Esophagus (tissue), 2 donors: ENCODE results near the gene RAET1G. TPM values are rescaled to one million over a fixed set of nuclear protein-coding genes. Genes with fewer than 3 reads are reported as not detected.
A peak's percentile ranks its signal among the peaks of the same experiment; 100 is the strongest.
"Not testable (repeated sequence)": the region's sequence is repeated elsewhere in the genome, so short reads cannot be mapped to it uniquely, and the experiment has no call there.

ENCODE experiments used
- H3K27ac ChIP-seq, 2 donors: one replicate each; pipeline ENCODE4 v1.5.1; 2013; ENCODE audit warnings: low read depth in 2 of 2, mild to moderate bottlenecking in 2 of 2, inconsistent platforms in 1 of 2, low read length in 1 of 2, moderate library complexity in 1 of 2
- H3K27me3 ChIP-seq, 2 donors: one replicate each; pipeline ENCODE4 v1.6.1; 2013; ENCODE audit warnings: low read length in 2 of 2, control low read depth in 1 of 2, mild to moderate bottlenecking in 1 of 2; ENCODE audit not compliant: insufficient read depth in 2 of 2, control insufficient read depth in 1 of 2
- H3K36me3 ChIP-seq, 2 donors: one replicate each; pipeline ENCODE4 v1.6.1; 2013; ENCODE audit warnings: low read length in 1 of 2; ENCODE audit not compliant: control insufficient read depth in 2 of 2, insufficient read depth in 2 of 2
- H3K4me1 ChIP-seq, 2 donors: one replicate each; pipeline ENCODE4 v1.6.1; 2013; ENCODE audit warnings: low read length in 1 of 2; ENCODE audit not compliant: control insufficient read depth in 2 of 2, insufficient read depth in 2 of 2
- H3K4me3 ChIP-seq, 2 donors: one replicate each; pipeline ENCODE4 v1.5.1; 2013; ENCODE audit warnings: low read length in 2 of 2, mild to moderate bottlenecking in 2 of 2, low read depth in 1 of 2, moderate library complexity in 1 of 2
- H3K9me3 ChIP-seq, 2 donors: one replicate each; pipeline ENCODE4 v1.6.1; 2013; ENCODE audit warnings: mild to moderate bottlenecking in 2 of 2, low read depth in 1 of 2, low read length in 1 of 2, moderate library complexity in 1 of 2; ENCODE audit not compliant: control insufficient read depth in 2 of 2, insufficient read depth in 1 of 2
- WGBS, 2 donors: extraction: QIAGEN DNeasy Blood & Tissue Kit; methylation state at CpG; one replicate each; pipeline ENCODE4 v1.1.7; 2013; 5-methylcytosine and 5-hydroxymethylcytosine counted together
- polyA plus RNA-seq, 2 donors: library from polyadenylated mRNA; stranded (reverse); fragments of 200-250 nt; gene quantifications; one replicate each; pipeline ENCODE4 v1.2.3, GENCODE V29; 2013
- donor health status: healthy with polysubstance abuse.
- donor health status: Bipolar disorder and iron deficiency.

The RAET1G gene
- polyA plus RNA-seq, 2 donors: 8.9 to 21.2 TPM

GRCh38 chr6:149919126-149919833, 3.6 kb downstream of the RAET1G start:
- H3K4me3 ChIP-seq, H3K36me3 ChIP-seq, H3K9me3 ChIP-seq, H3K27me3 ChIP-seq, H3K27ac ChIP-seq: not testable (repeated sequence)
- peaks cover 6 to 12% of the 10 kb centered on the region in 2 donors for H3K4me1 ChIP-seq
- 89 to 90% methylated on average over 11 of the region's 11 CpGs for WGBS, 2 donors

- Histone ChIP-seq H3K27ac (peak overlapping the region in 1 of 2 donors; percentile 24), H3K36me3 (peaks cover 0 to 4% of the 10 kb centered on the region in 2 donors), H3K9me3 (peaks cover 0 to 1% of the 10 kb centered on the region in 2 donors), H3K27me3 (no peaks in the 10 kb centered on the region), H3K4me1 (peaks cover 6 to 12% of the 10 kb centered on the region in 2 donors), H3K4me3 (no peak overlapping the region)
- 83 to 85% methylated on average over 6 of the region's 6 CpGs for WGBS, 2 donors
Observed at GRCh38 chr6:149918151-149918905, 4.6 kb downstream of the RAET1G start.

DNA sequence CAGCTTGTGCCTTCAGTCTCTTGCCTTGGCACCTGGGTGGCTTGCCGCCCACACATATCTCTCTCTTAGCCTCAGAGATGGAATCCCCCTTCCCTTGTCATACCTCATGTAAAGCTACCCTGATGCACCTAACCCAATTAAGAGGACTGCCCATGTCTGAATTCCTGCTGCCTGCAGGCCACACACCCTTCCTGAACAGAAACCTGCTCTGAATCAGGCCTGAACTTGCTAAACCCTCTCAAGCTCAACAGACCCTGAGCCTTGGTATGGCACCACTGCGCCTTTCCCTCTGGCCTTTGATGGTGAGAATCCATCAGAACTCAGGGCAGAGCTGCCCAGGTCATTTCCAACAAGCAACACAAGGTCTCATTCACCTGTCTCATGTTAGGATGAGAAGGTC, 5.2 kb downstream of the RAET1G start:
- Histone ChIP-seq H3K4me1 (peaks cover 6 to 10% of the 10 kb centered on the region in 2 donors), H3K9me3 (peaks cover 0 to 1% of the 10 kb centered on the region in 2 donors), H3K36me3 (peaks cover 0 to 4% of the 10 kb centered on the region in 2 donors), H3K27me3 (no peaks in the 10 kb centered on the region), H3K4me3 (no peak overlapping the region), H3K27ac (no peak overlapping the region)
- WGBS, 2 donors: 60 to 79% methylated on average over 2 of the region's 2 CpGs

- Histone ChIP-seq H3K4me1 (peaks cover 6 to 7% of the 10 kb centered on the region in 2 donors), H3K4me3 (no peak overlapping the region), H3K27me3 (no peaks in the 10 kb centered on the region), H3K9me3 (no peaks in the 10 kb centered on the region), H3K27ac (no peak overlapping the region), H3K36me3 (peaks cover 0 to 4% of the 10 kb centered on the region in 2 donors)
- 92% methylated on average over 10 of the region's 10 CpGs for WGBS, 2 donors
Observed at GRCh38 chr6:149915970-149916865, 6.7 kb downstream of the RAET1G start.

- Histone ChIP-seq H3K4me3 (no peak overlapping the region), H3K27ac (no peak overlapping the region), H3K27me3 (no peaks in the 10 kb centered on the region), H3K9me3 (peaks cover under 1 to 2% of the 10 kb centered on the region in 2 donors), H3K36me3 (peaks cover 0 to 4% of the 10 kb centered on the region in 2 donors), H3K4me1 (peaks cover 6 to 7% of the 10 kb centered on the region in 2 donors)
- 71 to 72% methylated on average over 9 of the region's 9 CpGs for WGBS, 2 donors
Observed at GRCh38 chr6:149913540-149914240, 9.2 kb downstream of the RAET1G start.

DNA sequence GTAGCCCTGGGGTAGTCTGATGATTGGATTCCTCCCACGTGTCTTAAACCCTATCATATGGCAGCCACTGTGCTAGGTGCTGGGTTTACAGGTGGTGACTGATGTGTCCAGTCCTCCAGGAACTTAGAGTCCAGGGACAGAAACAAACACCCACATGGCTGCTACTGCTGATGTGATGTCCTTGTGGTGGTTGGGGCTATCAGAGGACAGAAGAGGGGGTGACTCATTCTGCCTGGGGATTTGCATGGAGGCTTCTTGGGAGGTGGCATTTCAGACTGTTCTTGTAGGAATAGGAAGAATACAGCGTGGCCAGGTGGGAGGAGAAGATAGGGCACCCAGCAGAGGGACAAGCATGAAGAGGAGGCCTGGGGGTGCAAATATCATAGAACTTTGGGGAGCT, 9.8 kb downstream of the RAET1G start:
- 77 to 80% methylated on average over 2 of the region's 2 CpGs for WGBS, 2 donors
- H3K4me1 ChIP-seq: peaks cover 2 to 3% of the 10 kb centered on the region in 2 donors
- H3K27ac ChIP-seq: no peak overlapping the region
- peaks cover 0 to under 1% of the 10 kb centered on the region in 2 donors for H3K36me3 ChIP-seq
- H3K4me3 ChIP-seq: no peak overlapping the region
- H3K27me3 ChIP-seq: no peaks in the 10 kb centered on the region
- H3K9me3 ChIP-seq: peaks cover 2 to 3% of the 10 kb centered on the region in 2 donors

DNA sequence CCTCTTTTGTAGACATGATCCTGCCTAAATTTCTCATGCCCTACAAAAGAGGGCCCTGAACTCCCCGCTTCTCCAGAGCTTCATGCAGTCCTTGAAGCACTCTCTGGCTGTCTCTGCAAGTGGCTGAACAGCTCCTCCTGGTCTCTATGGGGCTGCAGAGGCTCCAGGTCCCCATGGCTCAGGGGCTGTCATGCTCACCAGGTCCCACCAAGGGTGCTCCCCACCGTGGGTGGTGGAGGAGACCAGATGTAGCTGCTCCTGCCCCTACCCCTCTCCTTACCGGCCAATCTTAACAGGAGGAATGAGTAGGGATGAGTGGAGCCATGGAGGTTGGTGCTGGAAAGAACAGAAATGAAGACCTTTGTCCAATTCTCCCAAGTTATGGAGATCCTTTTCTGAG, 10.2 kb downstream of the RAET1G start:
- not testable (repeated sequence) for H3K4me1 ChIP-seq, H3K27me3 ChIP-seq, H3K36me3 ChIP-seq, H3K9me3 ChIP-seq, H3K27ac ChIP-seq, H3K4me3 ChIP-seq
- 71 to 84% methylated on average over 3 of the region's 3 CpGs for WGBS, 2 donors

- Histone ChIP-seq H3K4me1 (no peaks in the 10 kb centered on the region), H3K4me3 (no peak overlapping the region), H3K27me3 (no peaks in the 10 kb centered on the region), H3K9me3 (peaks cover 2 to 3% of the 10 kb centered on the region in 2 donors), H3K36me3 (no peaks in the 10 kb centered on the region), H3K27ac (no peak overlapping the region)
- 94 to 95% methylated on average over 23 of the region's 23 CpGs for WGBS, 2 donors
Observed at GRCh38 chr6:149910721-149911151, 12.2 kb downstream of the RAET1G start.
